Mesenchymal stem cell (in vitro differentiated cells and primary cell): ENCODE data around the gene SMURF1.

Experiments
- DNase-seq: peaks from one replicate; pipeline ENCODE4 v3.0.0-alpha.2; 2013
- H2AFZ ChIP-seq: one replicate; pipeline ENCODE4 v1.6.1; 2013; ENCODE audit warnings: low read depth, mild to moderate bottlenecking, control low read depth, inconsistent platforms, low read length, moderate library complexity
- H2AK5ac ChIP-seq: 2 replicates; pipeline ENCODE4 v1.6.1; 2013; ENCODE audit warnings: low read length, moderate library complexity, mild to moderate bottlenecking, inconsistent platforms; ENCODE audit not compliant: severe bottlenecking
- H2BK120ac ChIP-seq: one replicate; pipeline ENCODE4 v1.6.1; 2013; ENCODE audit warnings: low read depth, mild to moderate bottlenecking, inconsistent platforms, low read length, moderate library complexity
- H2BK12ac ChIP-seq, 2 experiments: one replicate each; pipeline ENCODE4 v1.6.1; 2013; ENCODE audit warnings: inconsistent platforms in 2 of 2, low read length in 2 of 2, mild to moderate bottlenecking in 2 of 2, moderate library complexity in 2 of 2, control low read depth in 1 of 2
- H2BK15ac ChIP-seq: one replicate; pipeline ENCODE4 v1.6.1; 2013; ENCODE audit warnings: mild to moderate bottlenecking, low read depth, inconsistent platforms; ENCODE audit not compliant: poor library complexity, severe bottlenecking
- H2BK5ac ChIP-seq: 2 replicates; pipeline ENCODE4 v1.6.1; 2013; ENCODE audit warnings: low read depth, mild to moderate bottlenecking, low read length, control low read depth, inconsistent platforms; ENCODE audit not compliant: poor library complexity, severe bottlenecking
- H3K14ac ChIP-seq, 2 experiments: one replicate each; pipeline ENCODE4 v1.6.1; 2013; ENCODE audit warnings: inconsistent platforms in 2 of 2, low read length in 2 of 2, control low read depth in 1 of 2, mild to moderate bottlenecking in 1 of 2, moderate library complexity in 1 of 2
- H3K18ac ChIP-seq, 2 experiments: one replicate each; pipeline ENCODE4 v1.6.1; 2013; ENCODE audit warnings: inconsistent platforms in 2 of 2, low read length in 2 of 2, control low read depth in 1 of 2, low read depth in 1 of 2, mild to moderate bottlenecking in 1 of 2
- H3K23ac ChIP-seq, 2 experiments: one replicate each; pipeline ENCODE4 v1.6.1; 2013; ENCODE audit warnings: inconsistent platforms in 2 of 2, low read length in 2 of 2, mild to moderate bottlenecking in 2 of 2, moderate library complexity in 2 of 2, control low read depth in 1 of 2
- H3K27ac ChIP-seq: 2 replicates; pipeline ENCODE4 v1.5.1; 2013; ENCODE audit warnings: mild to moderate bottlenecking, moderate library complexity, low read length, control low read depth, inconsistent platforms; ENCODE audit not compliant: poor library complexity, severe bottlenecking
- H3K27me3 ChIP-seq, 2 experiments: 2 replicates each; pipeline versions ENCODE4 v1.6.1 to v1.7.0; 2013; ENCODE audit warnings: low read length in 2 of 2, mild to moderate bottlenecking in 2 of 2, moderate library complexity in 2 of 2, control low read depth in 1 of 2, inconsistent platforms in 1 of 2; ENCODE audit not compliant: control insufficient read depth in 1 of 2, insufficient read depth in 1 of 2
- H3K36me3 ChIP-seq, 2 experiments: 2 replicates each; pipeline versions ENCODE4 v1.6.1 to v1.7.0; 2013; ENCODE audit warnings: low read length in 2 of 2, control low read depth in 1 of 2, inconsistent platforms in 1 of 2, low read depth in 1 of 2, mild to moderate bottlenecking in 1 of 2; ENCODE audit not compliant: insufficient read depth in 2 of 2, control insufficient read depth in 1 of 2
- H3K4ac ChIP-seq, 2 experiments: one replicate each; pipeline ENCODE4 v1.6.1; 2013; ENCODE audit warnings: inconsistent platforms in 2 of 2, low read length in 2 of 2, mild to moderate bottlenecking in 2 of 2, moderate library complexity in 2 of 2, control low read depth in 1 of 2, low read depth in 1 of 2
- H3K4me1 ChIP-seq: 2 replicates; pipeline ENCODE4 v1.6.1; 2013; ENCODE audit warnings: low read depth, low read length, control low read depth; ENCODE audit not compliant: control insufficient read depth, insufficient read depth
- H3K4me2 ChIP-seq: 2 replicates; pipeline ENCODE4 v1.6.1; 2013; ENCODE audit warnings: low read length, mild to moderate bottlenecking, inconsistent platforms; ENCODE audit not compliant: poor library complexity, severe bottlenecking
- H3K4me3 ChIP-seq, 2 experiments: 2 replicates each; pipeline versions ENCODE4 v1.5.1 to v1.7.0; 2013; ENCODE audit warnings: low read length in 2 of 2, mild to moderate bottlenecking in 2 of 2, control low read depth in 1 of 2, low read depth in 1 of 2; ENCODE audit not compliant: insufficient read depth in 1 of 2
- H3K79me1 ChIP-seq: replicated peaks from 2 replicates; pipeline ENCODE4 v1.6.1; 2013; ENCODE audit warnings: mild to moderate bottlenecking, control low read depth, low read length, inconsistent platforms; ENCODE audit not compliant: poor library complexity, severe bottlenecking
- H3K9ac ChIP-seq: 2 replicates; pipeline ENCODE4 v1.7.0; 2013; ENCODE audit warnings: mild to moderate bottlenecking, low read length, moderate library complexity
- H3K9me3 ChIP-seq: 2 replicates; pipeline ENCODE4 v1.7.0; 2013; ENCODE audit warnings: mild to moderate bottlenecking, low read length; ENCODE audit not compliant: control insufficient read depth
- H4K8ac ChIP-seq: one replicate; pipeline ENCODE4 v1.6.1; 2013; ENCODE audit warnings: inconsistent platforms, mild to moderate bottlenecking, low read length, moderate library complexity
- H4K91ac ChIP-seq: one replicate; pipeline ENCODE4 v1.6.1; 2013; ENCODE audit warnings: mild to moderate bottlenecking, low read length, inconsistent platforms
- WGBS: methylation state at CpG from one replicate; pipeline ENCODE4 v1.1.7; 2013; ENCODE audit warnings: mixed read lengths; 5-methylcytosine and 5-hydroxymethylcytosine counted together

The SMURF1 gene

DNA sequence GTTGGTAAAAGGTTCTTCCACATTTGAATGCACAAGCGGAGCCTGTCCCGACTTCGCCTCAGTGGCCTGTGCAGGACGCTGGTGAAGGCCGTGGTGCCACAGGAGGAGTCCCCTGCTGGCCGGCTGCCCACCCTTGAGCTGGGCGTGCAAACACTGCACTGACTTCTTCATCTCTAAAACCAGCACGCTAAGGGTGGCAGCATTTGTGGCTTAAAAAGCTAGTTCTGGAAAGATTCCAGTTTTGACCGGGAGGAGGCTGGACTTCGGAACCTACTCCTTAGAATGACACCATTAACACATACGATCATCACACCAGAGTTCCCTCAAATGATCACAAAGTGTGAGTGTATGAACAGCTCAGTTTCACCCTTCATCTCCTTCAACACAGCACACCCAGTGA, 102.4 kb downstream of the SMURF1 start:
- Histone ChIP-seq H3K18ac (no peak overlapping the region), H2BK120ac (no peak overlapping the region), H2BK15ac (no peak overlapping the region), H3K4ac (no peak overlapping the region), H3K9ac (no peak overlapping the region), H4K8ac (no peak overlapping the region), H3K4me3 (no peak overlapping the region), H3K4me2 (no peak overlapping the region), H2BK12ac (no peak overlapping the region), H2AK5ac (no peak overlapping the region), H3K9me3 (no peaks in the 10 kb centered on the region), H3K79me1 (peaks cover 32% of the 10 kb centered on the region), H2BK5ac (no peak overlapping the region), H3K23ac (no peak overlapping the region), H3K14ac (no peak overlapping the region), H3K36me3 (peaks cover 63 to 89% of the 10 kb centered on the region in 2 experiments), H3K27ac (no peak overlapping the region), H4K91ac (no peak overlapping the region), H2AFZ (no peak overlapping the region), H3K27me3 (no peaks in the 10 kb centered on the region), H3K4me1 (peaks cover 16% of the 10 kb centered on the region)
- WGBS, result 88% methylated on average over 11 of the region's 11 CpGs
- no peak for DNase-seq

DNA sequence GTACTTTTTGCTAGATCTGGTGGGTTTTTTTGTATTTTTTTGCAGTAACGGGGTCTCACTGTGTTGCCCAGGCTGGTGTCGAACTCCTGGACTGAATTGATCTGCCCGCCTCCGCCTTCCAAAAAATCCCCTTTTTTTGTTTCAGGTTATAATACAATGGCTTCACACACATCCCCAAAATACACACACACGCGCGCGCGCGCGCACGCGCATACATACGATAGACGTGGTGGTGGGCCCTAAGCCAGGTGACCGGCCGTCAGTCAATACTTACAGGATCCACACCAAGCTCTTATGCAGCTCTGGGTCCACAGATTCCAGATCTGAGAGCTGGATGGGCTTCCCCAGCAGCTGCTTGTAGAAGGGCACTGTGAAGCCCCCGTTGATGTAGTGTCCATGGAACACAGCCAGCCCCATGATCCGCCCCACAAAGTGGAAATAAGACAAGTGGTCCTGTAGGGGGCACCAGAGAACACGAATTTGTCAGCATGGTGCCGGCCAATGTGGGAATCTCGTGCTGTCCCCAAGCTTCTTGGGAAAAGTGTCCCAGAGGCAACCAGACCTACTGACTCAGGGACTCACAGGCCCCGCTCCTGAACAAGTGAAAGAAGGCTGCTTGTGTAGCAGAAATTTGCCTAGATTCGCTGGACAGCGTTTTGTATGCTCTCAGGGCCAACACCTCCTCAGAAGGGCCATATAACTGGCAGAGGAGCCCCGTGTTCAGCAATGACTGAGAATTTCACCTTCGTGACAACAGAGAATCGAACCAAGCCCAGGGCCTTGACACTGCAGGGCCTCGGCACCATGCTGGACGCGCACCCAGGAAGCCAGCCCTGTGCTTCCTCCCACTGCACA, 103.6 kb downstream of the SMURF1 start:
- no peak overlapping the region for H3K4ac ChIP-seq
- H2BK15ac ChIP-seq, result no peak overlapping the region
- H3K18ac ChIP-seq, result no peak overlapping the region
- H2BK120ac ChIP-seq, result no peak overlapping the region
- peaks cover 35% of the 10 kb centered on the region for H3K79me1 ChIP-seq
- no peak overlapping the region for H4K91ac ChIP-seq
- H3K36me3 ChIP-seq, result peaks cover 72 to 88% of the 10 kb centered on the region in 2 experiments
- H3K9me3 ChIP-seq, result no peaks in the 10 kb centered on the region
- no peak overlapping the region for H3K4me3 ChIP-seq
- peak overlapping the region; percentile 62 for H3K9ac ChIP-seq
- H2AFZ ChIP-seq, result no peak overlapping the region
- H3K27me3 ChIP-seq, result no peaks in the 10 kb centered on the region
- H2BK5ac ChIP-seq, result no peak overlapping the region
- 77% methylated on average over 31 of the region's 31 CpGs for WGBS
- H3K23ac ChIP-seq, result no peak overlapping the region
- peak; percentile 88 for DNase-seq
- H4K8ac ChIP-seq, result no peak overlapping the region
- no peak overlapping the region for H3K4me2 ChIP-seq
- no peak overlapping the region for H2AK5ac ChIP-seq
- H3K27ac ChIP-seq, result peak overlapping the region; percentile 55
- H3K14ac ChIP-seq, result no peak overlapping the region
- H2BK12ac ChIP-seq, result peak overlapping the region in 1 of 2 experiments; percentile 11
- H3K4me1 ChIP-seq, result peaks cover 24% of the 10 kb centered on the region

DNA sequence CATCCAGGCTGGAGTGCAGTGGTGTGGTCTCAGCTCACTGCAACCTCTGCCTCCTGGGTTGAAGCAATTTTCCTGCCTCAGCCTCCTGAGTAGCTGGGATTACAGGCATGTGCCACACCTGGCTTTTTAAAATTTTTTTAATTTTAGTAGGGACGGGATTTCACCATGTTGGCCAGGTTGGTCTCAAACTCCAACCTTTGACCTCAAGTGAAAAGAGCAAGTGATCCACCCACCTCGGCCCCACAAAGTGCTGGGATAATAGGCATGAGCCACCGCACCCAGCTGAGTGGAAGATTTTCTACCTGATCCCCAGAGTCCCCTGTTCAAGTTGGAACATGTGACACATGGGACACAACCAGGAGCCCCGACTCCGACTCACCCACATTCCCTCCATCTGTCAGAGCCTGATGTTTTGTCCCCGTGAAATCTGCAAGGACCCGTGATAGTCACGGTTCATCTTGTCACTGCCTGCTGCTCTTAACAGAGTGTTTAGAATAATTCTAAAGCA, 104.5 kb downstream of the SMURF1 start:
- Histone ChIP-seq H2AK5ac (no peak overlapping the region), H3K27me3 (no peaks in the 10 kb centered on the region), H3K36me3 (peaks cover 78 to 89% of the 10 kb centered on the region in 2 experiments), H3K9ac (no peak overlapping the region), H3K14ac (no peak overlapping the region), H2BK5ac (no peak overlapping the region), H3K18ac (no peak overlapping the region), H3K79me1 (peaks cover 41% of the 10 kb centered on the region), H3K4ac (no peak overlapping the region), H3K9me3 (no peaks in the 10 kb centered on the region), H3K4me3 (no peak overlapping the region), H2BK12ac (no peak overlapping the region), H4K91ac (no peak overlapping the region), H4K8ac (no peak overlapping the region), H2BK120ac (no peak overlapping the region), H2AFZ (no peak overlapping the region), H3K23ac (no peak overlapping the region), H2BK15ac (no peak overlapping the region), H3K4me2 (no peak overlapping the region), H3K27ac (no peak overlapping the region), H3K4me1 (peaks cover 24% of the 10 kb centered on the region)
- no peak for DNase-seq
- 97% methylated on average over 7 of the region's 8 CpGs for WGBS

DNA sequence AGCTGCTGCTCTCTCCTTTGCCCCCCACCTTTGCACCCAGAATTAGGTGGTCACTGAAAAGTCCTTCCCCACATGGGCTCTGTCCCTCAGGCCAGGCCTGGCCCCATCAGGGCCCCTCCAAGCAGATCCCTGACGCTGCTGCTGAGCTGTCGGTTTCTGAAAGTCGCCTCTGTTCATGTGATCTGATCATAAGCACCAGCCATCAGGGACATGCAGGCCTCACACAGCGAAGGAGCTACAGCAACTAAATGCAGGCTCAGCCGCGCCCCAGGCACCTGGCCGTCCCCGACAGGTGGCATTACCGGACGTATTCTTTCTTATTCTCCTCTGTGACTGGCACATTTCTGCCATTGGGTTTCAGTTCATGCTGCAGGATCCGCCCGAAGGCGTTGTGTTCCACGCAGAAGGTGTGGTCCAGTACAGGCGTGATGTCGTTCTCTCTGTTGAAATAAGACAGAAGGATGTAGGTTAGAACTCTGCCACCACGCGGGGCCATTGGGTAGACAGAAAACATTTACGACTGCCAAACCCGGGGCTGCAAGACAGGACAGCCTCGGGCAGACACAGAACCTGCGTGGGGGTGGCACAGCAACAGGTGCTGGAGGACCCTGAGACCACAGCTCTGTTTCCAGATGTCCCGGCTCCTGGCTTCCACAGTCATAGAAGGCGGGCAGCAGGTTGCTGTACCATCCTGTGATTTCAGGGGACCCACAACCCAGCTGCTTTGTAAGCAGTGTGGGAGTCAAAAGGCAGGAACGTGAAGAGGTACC, 105.6 kb downstream of the SMURF1 start:
- Histone ChIP-seq H2AFZ (no peak overlapping the region), H3K4me2 (no peak overlapping the region), H3K79me1 (peaks cover 43% of the 10 kb centered on the region), H3K27ac (no peak overlapping the region), H2BK12ac (no peak overlapping the region), H2AK5ac (no peak overlapping the region), H3K23ac (no peak overlapping the region), H3K4me3 (no peak overlapping the region), H4K91ac (no peak overlapping the region), H2BK5ac (no peak overlapping the region), H3K9ac (no peak overlapping the region), H3K27me3 (no peaks in the 10 kb centered on the region), H4K8ac (no peak overlapping the region), H2BK120ac (no peak overlapping the region), H3K36me3 (peaks cover 81 to 89% of the 10 kb centered on the region in 2 experiments), H3K4ac (no peak overlapping the region), H3K18ac (no peak overlapping the region), H3K14ac (no peak overlapping the region), H3K9me3 (no peaks in the 10 kb centered on the region), H2BK15ac (no peak overlapping the region), H3K4me1 (peaks cover 24% of the 10 kb centered on the region)
- 97% methylated on average over 25 of the region's 25 CpGs for WGBS
- DNase-seq, result no peak
